ENCODE measurements around the gene HIVEP2.

Gene HIVEP2

GRCh38 chr6:142857796-142858555 lies 87.0 kb downstream of the HIVEP2 start:
- peak; percentile 42 for DNase-seq

GRCh38 chr6:142857233-142857761 lies 87.7 kb downstream of the HIVEP2 start:
- DNase-seq = peak; percentile 49

GRCh38 chr6:142856624-142857232 lies 88.2 kb downstream of the HIVEP2 start:
- DNase-seq = peak; percentile 38

DNA sequence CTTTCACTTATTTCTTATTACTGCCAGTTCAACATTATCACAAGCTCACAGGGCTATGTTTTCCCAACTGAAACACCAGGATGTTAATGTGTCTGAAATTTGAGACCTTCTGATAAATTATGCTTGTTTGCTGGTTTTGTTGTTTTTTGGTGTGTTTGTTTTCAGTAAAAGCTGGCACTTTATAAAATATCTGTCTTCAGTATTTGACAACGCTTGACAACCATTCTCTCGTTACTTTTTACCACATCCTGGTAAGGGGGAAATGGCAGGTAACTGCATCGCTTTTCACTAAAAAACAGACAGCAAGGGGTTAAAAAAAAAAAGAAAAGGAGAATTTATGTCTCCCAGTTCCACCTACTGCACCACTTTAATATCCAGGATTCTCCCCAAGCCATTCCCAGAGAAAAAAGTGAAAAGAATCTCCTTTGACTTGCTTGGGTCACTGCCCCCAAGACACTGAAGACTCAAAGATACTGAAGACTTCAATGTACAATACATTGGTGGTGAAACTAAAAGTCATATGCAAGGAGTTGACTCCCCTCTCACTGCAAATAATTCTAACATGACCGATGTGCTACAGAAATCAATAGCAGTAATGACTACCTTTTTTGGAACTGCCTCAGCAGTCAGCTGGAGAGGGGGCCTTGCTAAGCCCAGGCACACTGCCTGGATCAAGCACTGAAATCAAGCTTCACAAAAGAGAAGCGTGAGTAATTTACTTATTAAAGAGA lies 88.9 kb downstream of the HIVEP2 start:
- peak; percentile 43 for DNase-seq

GRCh38 chr6:142854589-142855488 lies 90.1 kb downstream of the HIVEP2 start:
- no peak for DNase-seq

GRCh38 chr6:142853244-142854180 lies 91.5 kb downstream of the HIVEP2 start:
- DNase-seq = no peak

GRCh38 chr6:142851601-142852000 lies 93.4 kb downstream of the HIVEP2 start:
- no peak for DNase-seq

DNA sequence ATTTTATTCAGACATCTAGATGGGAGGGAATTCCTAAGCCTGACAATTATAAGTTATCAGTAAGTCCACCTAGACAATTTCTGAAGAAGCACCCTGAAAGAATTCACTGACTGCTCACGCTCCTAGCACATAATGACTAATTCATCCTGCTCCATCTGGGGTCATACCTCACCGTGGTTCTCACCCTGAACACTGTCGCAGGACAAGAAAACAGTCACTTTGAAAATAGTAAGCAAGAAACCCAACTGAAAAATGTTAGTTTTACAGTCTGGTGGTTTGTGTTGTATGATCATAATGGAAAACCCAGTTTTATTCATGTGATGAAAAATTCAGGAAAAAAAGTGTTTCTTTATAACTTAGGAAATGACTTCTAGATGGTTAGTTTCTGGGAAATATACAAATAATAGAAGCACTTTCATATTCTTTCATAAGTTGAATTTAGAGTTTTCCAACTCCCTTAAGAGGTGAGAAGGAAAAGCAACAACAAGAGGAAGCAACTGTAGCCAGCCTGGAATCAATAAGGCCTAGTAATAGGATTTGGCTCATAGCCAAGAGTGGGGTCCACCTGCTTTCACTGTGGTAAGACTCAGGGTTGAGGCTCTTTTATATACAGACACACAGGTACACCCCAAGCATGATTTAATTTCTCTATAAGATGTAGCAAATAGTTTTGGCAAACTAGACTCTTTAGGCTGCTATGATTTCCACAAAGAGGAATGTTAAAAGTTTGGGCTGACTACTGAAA lies 94.1 kb downstream of the HIVEP2 start:
- DNase-seq = peak; percentile 63

DNA sequence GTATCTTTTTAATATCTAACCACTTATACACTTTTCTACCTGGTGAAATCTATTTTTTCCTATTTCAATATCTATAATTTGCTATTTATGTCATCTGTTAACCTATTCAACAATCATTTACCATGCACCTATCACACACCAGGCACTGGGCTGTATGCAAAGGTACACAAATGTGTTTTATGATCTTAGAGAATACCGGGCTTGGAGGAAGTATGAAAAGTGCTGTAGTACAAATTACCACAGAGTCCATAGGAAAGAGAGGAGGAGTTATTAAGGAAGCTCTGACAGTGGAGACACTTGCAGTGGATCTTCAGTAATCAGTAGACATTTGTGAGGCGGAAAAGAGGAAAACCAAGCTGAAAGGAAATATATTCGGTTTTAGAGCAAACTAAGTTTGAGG lies 96.0 kb downstream of the HIVEP2 start:
- no peak for DNase-seq

GRCh38 chr6:142848156-142848555 lies 96.8 kb downstream of the HIVEP2 start:
- DNase-seq = no peak

- DNase-seq = no peak
Observed at GRCh38 chr6:142846883-142847287, 98.1 kb downstream of the HIVEP2 start.

- peak; percentile 51 for DNase-seq
Observed at GRCh38 chr6:142846459-142846831, 98.5 kb downstream of the HIVEP2 start.

- DNase-seq = peak; percentile 72
Observed at GRCh38 chr6:142845624-142846458, 99.1 kb downstream of the HIVEP2 start.

- DNase-seq = no peak
Observed at GRCh38 chr6:142845143-142845571, 99.8 kb downstream of the HIVEP2 start.

- no peak for DNase-seq
Observed at GRCh38 chr6:142844065-142844755, 100.8 kb downstream of the HIVEP2 start.

DNA sequence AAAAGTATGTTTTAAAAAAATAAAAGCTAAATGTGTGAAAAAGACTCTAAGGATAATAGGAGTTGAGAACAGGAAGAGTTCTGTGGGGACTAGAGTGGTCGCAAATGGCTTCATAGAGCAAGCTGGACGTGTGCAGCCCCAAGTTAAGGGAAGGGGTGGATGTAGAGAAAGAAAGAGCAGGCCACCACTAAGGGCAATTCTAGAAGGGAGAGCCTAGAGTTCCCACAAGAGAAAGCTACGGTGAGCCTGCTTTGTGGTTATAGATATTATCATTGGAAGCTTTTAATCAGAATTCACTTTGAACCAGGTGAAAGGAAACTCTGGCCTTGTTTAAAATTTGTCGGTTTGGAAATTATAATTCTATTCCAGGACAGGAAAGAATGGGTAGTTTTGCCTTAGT lies 101.6 kb downstream of the HIVEP2 start:
- peak; percentile 12 for DNase-seq

DNA sequence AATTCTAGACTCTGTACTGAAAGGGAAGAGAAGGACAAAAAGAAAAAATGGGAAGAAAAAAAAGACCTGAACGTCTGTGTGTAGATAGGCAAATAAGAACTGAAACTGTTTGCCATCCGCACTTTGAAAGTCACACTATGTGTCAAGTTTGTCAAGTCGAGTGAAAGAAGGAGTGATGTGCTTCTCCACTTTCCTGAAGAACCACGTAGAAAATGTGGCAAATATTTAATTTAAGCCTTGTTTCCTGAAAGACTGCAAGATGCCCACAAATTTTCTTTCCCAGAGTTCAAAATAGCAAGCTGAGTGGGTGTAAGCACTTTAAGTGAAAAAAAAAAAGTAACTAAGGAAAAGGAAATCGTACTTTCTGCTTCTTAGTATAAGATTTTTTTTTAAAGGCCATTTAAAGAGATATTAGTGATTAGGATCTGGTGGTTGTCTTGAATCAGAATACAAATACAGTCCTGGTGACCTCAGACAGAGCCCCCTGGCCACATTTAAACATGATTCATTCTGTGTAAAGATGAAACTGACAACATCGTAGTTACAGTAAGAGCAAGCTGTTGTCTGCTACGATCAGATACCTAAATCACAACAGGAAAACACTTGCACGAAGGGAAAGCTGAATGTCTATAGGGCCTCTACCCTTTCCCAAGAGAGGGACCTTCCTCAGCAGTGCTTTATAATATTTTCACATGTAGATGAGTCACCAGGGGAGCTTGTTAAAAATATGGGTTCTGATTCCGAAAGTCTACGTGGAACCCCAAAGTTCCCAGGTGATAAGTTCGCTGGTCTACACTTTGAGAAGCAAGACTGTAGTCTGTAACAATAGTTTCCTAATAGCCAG lies 102.3 kb downstream of the HIVEP2 start:
- DNase-seq = peak; percentile 62

DNA sequence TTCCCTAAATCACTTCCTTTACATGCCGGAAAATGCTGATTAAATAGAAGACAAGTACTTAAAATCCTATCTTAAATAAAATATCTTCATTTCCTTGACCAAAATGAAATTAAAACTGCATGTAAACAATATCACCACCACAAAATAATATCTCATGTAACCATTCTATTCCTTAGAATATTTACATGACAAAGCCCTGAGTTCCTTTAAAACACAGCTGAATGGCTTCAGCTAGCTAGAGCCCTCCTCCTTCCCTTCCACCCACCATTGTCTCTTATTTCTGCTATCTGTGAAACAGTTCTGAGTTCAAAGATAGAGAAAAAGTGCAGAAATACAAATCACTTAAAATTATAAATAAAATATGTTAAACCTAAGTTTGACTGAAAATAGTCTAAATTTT lies 103.1 kb downstream of the HIVEP2 start:
- DNase-seq = no peak

Measured in CD4-positive, alpha-beta T cell treated with Interleukin-17A for 4 hours (primary cell).